Endometrial microvascular endothelial cells (primary cell): ENCODE results near the gene PCLAF. TPM values are rescaled to one million over a fixed set of nuclear protein-coding genes. Genes with fewer than 3 reads are reported as not detected.
"Not testable (repeated sequence)": the region's sequence is repeated elsewhere in the genome, so short reads cannot be mapped to it uniquely, and the experiment has no call there.

Experiments
- in situ Hi-C: cut with HindIII; loops from 2 replicates; pipeline ENCODE4 v1.10.0; 2017; ENCODE audit warnings: low sequenced_read_pairs, low pct_unique_long_range_greater_than_20kb; ENCODE audit errors: inconsistent ontology term
- total RNA-seq: library from RNA; depleted of rRNA; stranded (reverse); fragments of >200 nt; gene quantifications from one replicate; pipeline ENCODE4 v1.2.3, GENCODE V29; 2015; ENCODE audit errors: inconsistent ontology term

Gene PCLAF, protein sequence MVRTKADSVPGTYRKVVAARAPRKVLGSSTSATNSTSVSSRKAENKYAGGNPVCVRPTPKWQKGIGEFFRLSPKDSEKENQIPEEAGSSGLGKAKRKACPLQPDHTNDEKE
- total RNA-seq = 58.3 TPM

DNA sequence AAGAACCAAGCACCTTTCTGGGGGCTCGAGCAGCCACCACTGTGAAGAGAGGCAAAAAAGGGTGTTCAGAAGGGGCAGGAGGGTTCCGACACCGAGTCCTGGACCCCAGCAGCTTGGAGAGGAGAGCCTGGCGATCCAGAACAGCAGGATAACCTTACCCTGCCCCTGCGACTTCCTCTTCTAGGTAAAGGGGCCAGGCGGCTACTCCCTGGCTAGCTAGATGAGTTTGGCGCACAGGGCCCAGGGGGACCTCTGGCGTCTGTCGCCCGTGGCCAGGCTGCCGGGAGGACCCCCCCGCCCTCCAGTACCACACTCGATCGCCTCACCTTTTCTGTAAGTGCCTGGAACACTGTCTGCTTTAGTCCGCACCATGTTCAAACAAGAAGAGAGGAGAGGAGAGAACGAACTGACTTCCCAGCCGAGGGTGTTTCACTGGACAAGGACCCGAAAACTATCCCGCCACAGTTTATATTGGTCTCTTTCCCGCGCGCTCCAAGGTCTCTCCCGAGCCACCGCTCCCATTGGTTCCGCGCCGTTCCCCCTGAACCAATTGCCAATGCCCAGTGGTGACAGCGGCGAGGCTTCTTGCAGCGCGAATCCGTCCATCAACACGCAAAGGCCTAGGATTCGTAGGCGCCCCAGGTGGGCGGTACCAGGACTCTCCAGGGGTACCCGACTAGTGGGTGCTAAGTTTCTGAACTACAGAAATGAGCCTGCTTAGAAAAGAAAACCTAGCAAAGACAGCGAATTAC, at the start of gene PCLAF:
Gene PCLAF, minus strand, starts transcription at position 442 of the 752 bp plus-strand sequence. Its CDS starts 70 bp downstream, at position 372.
- in situ Hi-C loops = no loop called here

DNA sequence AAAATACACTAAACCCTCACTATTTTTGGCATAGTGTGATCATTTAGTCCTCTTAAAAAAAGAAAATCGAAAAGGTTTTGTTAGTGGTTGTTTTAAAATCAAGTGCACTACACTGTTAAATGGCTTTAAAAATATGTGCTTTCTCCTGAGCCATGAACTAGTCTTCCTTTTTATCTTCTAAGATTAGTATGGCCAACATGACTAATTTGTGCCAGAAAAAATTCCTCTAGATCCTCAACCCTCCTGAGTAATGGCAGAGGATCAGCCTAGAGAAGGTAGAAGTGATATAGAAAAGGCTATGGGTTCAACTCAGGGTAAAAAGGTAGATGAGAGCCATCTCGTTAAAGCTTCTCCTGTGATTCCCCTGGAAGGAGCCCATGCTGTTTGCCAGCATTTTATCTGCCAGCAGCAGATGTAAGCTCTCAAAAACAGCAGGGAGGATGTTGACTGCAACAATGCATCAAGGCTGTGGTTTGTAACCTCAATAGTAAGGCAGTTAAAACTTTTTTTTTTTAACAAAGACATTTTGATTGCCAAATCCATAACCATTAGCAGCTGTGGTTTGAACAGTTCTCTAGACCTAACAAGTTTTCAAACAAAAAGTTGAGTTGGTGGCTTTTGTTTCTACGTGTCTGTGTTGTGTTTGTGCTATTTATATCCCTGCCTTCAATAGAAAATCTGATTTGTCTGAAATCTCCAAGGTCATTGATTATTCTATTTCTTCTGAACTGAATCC, 48.9 kb upstream of the PCLAF start:
- in situ Hi-C loops = loop anchor here (25.0 kb wide), 1 partner anchor 257 kb away; no protein-coding TSS in a partner anchor

DNA sequence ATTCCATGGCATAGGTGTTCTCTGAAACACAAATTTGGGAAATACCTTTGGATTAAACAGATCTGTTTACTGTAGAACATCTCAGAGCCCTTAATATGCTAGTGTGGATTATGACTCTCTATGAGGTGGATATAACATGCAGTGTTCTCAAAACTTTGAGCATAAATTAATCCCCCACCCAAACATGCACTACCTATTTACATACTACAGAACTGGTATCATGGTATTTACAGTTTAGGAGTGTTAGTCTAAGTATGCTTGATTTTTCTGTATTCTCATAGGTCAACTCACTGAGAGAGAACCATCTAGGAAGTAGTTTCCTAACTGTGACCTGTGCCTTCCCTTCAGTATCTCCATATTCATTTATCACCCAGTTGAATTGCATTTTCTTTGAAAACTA, 48.2 kb upstream of the PCLAF start:
- in situ Hi-C loops = loop anchor here (25.0 kb wide), 1 partner anchor 258 kb away; no protein-coding TSS in a partner anchor

DNA sequence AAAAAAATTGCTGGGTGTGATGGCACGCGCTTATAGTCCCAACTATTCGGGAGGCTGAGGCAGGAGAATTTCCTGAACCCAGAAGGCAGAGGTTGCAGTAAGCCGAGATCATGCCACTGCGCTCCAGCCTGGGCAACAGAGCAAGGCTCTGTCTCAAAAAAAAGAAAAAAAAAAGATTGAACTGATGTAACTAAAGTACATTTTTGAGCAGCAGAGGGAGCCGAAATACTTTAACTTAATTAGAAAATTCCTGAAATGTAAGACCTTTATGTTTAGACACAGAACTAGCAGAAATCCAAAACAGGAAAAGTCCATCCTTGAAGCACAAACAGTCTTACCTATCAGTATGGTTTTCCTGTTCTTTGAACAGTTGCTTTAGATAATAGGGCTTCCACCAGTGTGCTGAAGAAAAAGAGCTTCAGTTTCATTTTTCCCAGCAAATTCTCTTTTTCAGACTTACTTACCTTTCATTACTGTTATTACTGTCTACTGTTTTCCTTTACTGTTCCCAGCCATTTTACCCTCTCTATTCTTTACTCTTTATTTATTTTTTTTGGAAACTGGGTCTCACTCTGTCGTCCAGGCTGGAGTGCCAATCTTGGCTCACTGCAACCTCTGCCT, 45.7 kb upstream of the PCLAF start:
- in situ Hi-C loops = loop anchor here (25.0 kb wide), 1 partner anchor 260 kb away; no protein-coding TSS in a partner anchor

DNA sequence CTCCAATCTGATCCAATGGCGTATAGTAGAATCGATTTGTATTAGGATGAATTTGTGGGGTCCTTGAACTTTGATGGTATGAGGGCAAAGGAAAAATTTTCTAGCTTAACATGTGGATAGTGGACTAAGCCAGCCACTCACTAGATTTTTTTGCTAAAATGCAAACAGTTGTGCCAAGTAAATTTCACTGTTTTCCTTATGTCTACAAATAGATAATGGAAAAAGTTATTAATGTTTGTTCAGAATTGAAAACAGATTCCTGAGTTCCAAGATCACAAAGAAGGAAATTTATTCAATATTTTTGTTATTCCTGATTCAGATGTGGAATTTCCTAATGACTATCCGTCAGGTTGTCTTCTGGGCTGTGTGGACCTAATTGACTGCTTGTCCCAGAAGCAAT, 44.0 kb upstream of the PCLAF start:
- in situ Hi-C loops = loop anchor here (25.0 kb wide), 1 partner anchor 262 kb away; no protein-coding TSS in a partner anchor

DNA sequence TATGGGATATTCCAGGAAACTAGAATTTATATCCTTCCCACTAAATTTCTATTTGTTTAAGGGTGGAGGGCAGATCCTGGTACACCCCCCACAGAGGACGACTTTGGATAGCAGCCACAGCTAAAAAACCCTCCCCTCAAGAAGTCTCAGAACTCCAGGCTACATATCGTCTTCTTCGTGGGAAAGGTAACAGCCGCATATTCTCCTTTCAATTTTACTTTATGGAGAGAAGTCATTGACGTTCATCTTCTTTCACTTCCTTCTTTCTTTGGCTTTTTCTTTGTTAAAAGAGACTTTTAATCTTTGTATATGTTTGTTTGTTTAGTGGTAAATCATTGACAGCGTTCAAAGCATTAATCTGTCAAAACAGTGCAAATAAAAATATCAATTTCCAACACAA, 42.7 kb upstream of the PCLAF start:
- in situ Hi-C loops = no loop called here

DNA sequence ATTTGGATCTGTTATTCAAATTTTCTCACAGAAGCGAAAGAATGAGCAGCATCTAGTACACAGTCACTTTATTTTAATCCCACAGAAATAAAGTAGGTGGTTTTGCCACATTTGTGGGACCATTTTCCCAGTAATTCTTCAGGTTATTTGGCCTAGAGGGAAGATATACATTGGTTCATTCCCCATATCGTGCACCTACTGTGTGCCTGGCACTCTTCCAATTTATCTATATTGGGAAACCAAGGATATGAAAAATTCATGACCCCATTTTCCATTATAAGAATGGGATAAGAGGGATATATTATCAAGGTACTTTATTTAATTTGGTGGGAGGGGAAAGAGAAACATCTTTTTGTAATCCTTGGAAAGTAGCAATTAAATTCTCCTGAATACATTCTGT, 41.5 kb upstream of the PCLAF start:
- in situ Hi-C loops = no loop called here

DNA sequence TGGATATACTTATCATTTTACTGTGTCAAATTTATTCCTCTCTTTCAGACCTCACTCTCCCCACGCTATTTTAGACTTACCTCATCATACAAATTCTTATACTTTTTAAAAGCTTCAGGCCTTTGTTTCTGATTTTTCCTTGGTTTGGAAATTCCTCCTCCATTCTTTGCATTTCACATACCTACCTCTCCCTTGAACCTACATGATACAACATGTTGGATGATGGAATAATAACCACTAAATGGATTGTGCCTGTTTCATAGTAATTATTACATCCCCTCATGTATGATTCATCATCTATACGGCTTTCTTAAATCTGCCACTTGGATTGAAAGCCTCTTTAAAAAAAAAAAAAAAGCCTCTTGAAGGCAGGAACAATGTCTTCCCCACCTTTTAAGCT, 31.0 kb upstream of the PCLAF start:
- in situ Hi-C loops = no loop called here

DNA sequence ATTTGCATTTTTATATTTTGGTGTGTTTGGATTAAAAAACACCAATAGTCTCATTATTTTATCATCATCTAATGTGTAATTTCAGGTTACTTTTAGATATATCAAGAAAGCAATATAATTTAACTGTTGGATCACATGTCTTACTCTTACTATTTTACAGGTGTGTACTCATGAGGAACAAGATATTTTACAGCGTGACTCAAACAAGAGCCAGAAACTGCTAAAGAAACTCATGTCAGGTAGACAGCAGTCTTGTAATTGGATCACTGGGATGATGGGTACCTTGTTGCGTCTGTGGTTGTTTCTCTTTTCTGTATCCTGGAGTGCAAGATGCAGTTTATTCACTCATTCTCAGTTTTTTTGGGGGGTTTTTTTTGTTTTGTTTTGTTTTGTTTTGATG, 19.3 kb upstream of the PCLAF start:
- in situ Hi-C loops = no loop called here

DNA sequence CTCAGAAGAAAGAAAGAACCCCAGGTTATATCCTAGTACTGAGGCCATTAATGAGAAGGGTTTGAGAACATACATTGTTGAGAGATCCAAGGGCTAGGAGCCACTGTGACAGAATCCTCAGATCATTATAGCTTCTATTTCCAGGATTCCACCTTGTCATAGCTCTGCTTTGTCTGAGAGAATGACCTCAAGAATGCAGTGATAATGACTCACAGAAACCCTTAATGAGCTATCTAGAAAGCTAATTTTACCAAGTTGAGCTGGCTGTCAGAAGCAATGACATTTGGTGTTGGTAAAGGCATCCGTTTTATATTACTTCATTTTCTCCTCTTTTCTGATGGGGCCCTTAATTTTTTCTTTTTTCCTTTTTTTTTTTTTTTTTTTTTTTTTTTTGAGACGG, 17.3 kb upstream of the PCLAF start:
- in situ Hi-C loops = no loop called here

DNA sequence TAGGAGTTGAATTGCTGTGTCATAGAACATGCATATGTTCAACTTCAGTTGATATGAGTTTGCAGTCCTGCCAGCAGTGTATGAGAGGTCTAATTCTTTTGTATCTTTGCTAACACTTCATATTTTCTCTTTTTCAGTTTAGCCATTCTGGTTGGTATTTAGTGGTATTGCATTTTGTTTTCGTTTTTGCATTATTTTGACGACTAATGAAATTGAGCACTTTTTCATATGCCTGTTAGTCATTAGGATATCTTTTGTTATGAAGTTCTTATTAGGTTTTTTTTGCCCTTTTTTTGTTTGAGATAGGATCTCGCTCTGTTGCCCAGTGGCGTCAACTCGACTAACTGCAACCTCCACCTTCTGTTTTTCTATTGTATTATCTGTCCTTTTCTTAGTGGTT, 15.5 kb upstream of the PCLAF start:
- in situ Hi-C loops = no loop called here

DNA sequence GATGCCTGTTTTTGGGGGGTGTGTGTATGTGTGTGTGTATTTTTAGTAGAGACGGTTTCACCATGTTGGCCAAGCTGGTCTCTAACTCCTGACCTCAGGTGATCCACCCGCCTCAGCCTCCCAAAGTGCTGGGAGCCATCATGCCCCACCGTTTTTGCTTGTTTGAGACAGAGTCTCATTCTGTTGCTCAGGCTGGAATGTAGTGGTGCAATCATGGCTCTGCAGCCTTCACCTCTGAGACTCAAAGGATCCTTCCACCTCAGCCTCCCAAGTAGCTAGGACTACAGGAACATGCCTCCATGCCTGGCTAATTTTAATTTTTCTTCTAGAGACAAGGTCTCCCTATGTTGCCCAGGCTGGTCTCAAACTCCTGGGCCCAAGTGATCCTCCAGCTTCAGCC, 11.2 kb upstream of the PCLAF start:
- in situ Hi-C loops = not testable (repeated sequence)

DNA sequence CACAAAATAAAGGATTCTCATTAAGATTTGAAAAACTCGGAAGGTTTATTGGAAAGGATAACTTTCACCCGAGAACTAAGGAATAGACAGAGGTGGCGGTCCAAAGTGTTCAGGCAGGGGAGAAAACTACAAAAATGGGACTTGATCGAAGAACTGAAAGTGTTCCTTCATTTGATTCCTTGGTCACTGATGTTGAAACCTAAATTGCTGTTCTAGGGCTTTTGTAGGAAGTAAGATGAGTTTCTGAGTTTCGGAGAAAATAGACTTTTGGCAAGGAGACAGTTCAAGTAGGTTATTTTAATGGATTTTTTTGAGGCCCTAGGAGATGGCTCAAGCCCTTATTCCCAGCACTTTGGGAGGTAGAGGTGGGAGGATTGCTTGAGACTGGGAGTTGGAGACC, 7.8 kb upstream of the PCLAF start:
- in situ Hi-C loops = no loop called here

DNA sequence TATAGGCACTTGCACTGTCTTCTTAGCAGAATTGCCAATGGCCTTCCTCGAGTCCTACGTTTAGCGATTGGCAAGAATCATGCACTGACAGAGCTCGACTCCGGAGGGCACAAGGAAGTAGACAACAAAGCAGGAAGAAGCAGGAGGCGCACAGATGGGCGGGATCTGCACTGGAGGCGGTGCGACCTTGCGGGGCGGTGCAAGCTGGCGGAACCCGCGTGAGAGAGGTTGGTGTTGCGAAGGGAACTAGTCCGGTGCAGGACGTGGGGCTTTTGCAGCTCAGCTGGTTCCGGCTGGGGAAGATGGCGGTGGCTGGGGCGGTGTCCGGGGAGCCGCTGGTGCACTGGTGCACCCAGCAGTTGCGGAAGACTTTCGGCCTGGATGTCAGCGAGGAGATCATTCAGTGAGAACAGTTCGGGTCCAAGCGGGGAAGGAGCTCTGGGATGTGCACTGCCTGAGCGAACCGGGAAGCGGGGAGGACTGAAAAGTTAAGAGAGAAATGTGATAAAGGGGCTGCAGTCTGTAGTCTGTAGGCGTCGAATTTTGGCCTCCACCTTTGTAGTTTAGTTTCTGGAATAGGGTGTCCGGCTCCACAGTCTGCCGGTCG, 6.4 kb upstream of the PCLAF start, which contains the start of gene TRIP4:
Gene TRIP4, plus strand, starts transcription at position 275 of the 607 bp plus-strand sequence. Its CDS starts 28 bp downstream, at position 303.
- in situ Hi-C loops = no loop called here

DNA sequence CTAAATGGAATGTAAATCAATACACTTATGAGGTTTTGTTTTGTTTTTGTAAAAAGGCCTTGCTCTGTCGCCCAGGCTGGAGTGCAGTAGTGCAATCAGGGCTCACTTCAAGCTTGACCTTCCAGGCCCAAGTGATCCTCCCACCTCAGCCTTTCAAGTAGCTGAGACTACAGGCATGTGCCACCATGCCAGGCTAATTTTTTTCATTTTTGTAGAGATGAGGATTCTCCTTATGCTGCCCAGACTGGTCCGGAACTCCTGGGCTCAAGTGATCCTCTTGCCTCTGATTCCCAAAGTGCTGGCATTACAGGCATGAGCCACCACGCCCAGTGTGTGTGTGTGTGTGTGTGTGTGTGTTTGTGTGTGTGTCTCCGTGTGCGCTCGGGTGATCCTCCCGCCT, 5.0 kb upstream of the PCLAF start:
- in situ Hi-C loops = no loop called here

DNA sequence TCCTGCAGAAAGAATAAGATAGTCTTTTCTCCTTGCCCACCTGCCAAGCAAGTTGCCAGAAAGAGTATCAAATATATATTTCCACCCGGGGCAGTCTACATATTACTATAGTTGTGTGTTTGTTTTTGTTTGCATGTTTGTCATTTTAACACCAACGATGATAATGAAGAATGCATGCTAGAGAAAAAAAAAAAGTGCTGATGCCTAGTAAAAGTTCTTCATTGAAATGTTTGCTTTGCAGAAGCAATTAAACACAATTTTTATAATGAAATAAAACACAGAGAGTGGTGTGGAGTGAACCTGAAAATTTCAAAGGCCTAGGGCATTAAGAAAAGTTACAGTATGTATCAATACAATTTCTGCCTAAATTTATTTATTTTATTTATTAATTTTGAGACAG, 2.5 kb upstream of the PCLAF start:
- in situ Hi-C loops = no loop called here

DNA sequence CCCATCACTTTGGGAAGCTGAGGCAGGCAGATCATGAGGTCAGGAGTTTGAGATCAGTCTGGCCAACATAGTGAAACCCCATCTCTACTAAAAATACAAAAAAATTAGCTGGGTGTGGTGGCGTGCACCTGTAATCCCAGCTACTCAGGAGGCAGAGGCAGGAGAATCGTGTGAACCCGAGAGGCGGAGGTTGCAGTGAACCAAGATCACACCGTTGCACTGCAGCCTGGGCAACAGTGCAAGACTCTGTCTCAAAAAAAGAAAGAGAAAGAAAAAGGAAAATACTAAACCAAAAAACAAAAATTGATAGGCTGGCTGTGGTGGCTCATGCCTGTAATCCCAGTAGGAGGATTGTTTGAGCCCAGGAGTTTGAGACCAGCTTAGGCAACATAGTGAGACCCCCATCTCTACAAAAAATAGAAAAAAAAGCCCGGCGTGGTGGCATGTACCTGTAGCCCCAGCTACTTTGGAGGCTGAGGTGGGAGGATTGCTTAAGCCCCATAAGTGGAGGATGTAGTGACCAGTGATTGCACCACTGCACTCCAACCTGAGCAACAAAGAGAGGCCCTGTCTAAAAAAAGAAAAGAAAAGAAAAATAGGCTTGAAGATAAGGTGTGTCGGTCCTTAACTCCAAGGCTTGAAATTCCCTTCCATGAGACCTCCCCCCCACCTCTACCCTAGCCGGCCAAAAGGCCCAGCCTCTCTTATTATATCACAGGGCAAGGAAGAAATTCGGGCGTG, 941 bp downstream of the PCLAF start:
- in situ Hi-C loops = not testable (repeated sequence)

DNA sequence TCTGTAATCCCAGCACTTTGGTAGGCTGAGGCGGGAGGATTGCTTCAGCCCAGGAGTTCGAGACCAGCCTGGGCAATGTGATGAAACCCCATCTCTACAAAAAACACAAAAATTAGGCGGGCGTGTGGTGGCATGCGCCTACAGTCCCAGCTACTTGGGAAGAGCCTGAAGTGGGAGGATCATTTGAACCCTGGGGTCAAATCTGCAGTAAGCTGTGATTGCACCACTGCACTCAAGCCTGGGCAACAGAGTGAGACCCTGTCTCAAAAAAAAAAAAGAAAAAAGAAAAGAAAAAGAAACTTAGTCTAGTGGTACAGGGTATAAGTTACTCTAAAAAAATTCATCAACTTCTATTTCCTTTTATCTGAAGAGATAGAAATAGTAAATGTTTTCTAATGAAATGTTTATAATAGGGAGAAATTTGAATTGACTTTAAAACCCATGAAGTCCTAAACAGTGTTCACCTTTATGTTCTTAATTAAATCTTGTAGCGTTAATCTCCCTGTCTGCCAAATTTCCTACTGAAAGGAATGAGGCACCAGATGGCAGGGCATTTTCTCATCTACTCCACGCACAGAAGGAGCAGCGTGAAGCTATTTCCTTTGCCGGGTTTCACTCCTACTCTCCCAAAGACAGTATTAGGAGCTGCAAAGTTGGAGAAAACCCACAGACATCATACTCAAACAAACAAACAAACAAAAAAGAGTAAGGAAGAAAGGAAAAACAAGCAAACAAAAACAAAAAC, 1.9 kb downstream of the PCLAF start:
- in situ Hi-C loops = no loop called here
